Activated effector memory CD4-positive, alpha-beta T cell treated with Interleukin-2 at 50 U/mL for 16 hours (primary cell): ENCODE results near the gene ASS1.

ENCODE experiments used
- DNase-seq: peaks from one replicate; pipeline ENCODE4 v3.0.0-alpha.2; 2020

The ASS1 gene

GRCh38 chr9:130437011-130437789 is 7.6 kb upstream of the ASS1 start:
- DNase-seq: no peak

GRCh38 chr9:130438382-130438981 is 6.3 kb upstream of the ASS1 start:
- no peak for DNase-seq

GRCh38 chr9:130441031-130441430 is 3.7 kb upstream of the ASS1 start:
- no peak for DNase-seq

- no peak for DNase-seq
These were observed 1.9 kb upstream of the ASS1 start for GRCh38 chr9:130442746-130443455.

- DNase-seq: no peak
These were observed 1.3 kb upstream of the ASS1 start for GRCh38 chr9:130443456-130443801.

- no peak for DNase-seq
These were observed 795 bp upstream of the ASS1 start for GRCh38 chr9:130443840-130444492.

GRCh38 chr9:130445268-130445983 is 665 bp downstream of the ASS1 start:
- DNase-seq: no peak

- no peak for DNase-seq
These were observed 1.5 kb downstream of the ASS1 start for GRCh38 chr9:130446101-130446861.

GRCh38 chr9:130447193-130447816 is 2.5 kb downstream of the ASS1 start:
- no peak for DNase-seq

GRCh38 chr9:130448035-130448624 is 3.4 kb downstream of the ASS1 start:
- no peak for DNase-seq

- DNase-seq: no peak
These were observed 4.2 kb downstream of the ASS1 start for GRCh38 chr9:130448771-130449603.

GRCh38 chr9:130450344-130451003 is 5.7 kb downstream of the ASS1 start:
- no peak for DNase-seq

- DNase-seq: no peak
These were observed 6.2 kb downstream of the ASS1 start for GRCh38 chr9:130451004-130451390.

GRCh38 chr9:130451509-130452388 is 7.0 kb downstream of the ASS1 start:
- DNase-seq: no peak

- DNase-seq: no peak
These were observed 8.1 kb downstream of the ASS1 start for GRCh38 chr9:130452835-130453234.

GRCh38 chr9:130453487-130453886 is 8.7 kb downstream of the ASS1 start:
- DNase-seq: no peak

GRCh38 chr9:130454096-130454811 is 9.5 kb downstream of the ASS1 start:
- DNase-seq: no peak

- no peak for DNase-seq
These were observed 10.1 kb downstream of the ASS1 start for GRCh38 chr9:130454812-130455325.
